Measurements from ENCODE around the gene FBXO36. TPM values are rescaled to one million over a fixed set of nuclear protein-coding genes. Genes with fewer than 3 reads are reported as not detected.

Gene FBXO36
- total RNA-seq, 2 donors from 2014 or later, result 0.75 to 0.83 TPM

GRCh38 chr2:230052299-230052698, 130.0 kb downstream of the FBXO36 start:
- H3K36me3 Mint-ChIP-seq (ENCODE audit: low read depth), result no peaks in the 10 kb centered on the region
- no peaks in the 10 kb centered on the region for H3K27me3 Mint-ChIP-seq

DNA sequence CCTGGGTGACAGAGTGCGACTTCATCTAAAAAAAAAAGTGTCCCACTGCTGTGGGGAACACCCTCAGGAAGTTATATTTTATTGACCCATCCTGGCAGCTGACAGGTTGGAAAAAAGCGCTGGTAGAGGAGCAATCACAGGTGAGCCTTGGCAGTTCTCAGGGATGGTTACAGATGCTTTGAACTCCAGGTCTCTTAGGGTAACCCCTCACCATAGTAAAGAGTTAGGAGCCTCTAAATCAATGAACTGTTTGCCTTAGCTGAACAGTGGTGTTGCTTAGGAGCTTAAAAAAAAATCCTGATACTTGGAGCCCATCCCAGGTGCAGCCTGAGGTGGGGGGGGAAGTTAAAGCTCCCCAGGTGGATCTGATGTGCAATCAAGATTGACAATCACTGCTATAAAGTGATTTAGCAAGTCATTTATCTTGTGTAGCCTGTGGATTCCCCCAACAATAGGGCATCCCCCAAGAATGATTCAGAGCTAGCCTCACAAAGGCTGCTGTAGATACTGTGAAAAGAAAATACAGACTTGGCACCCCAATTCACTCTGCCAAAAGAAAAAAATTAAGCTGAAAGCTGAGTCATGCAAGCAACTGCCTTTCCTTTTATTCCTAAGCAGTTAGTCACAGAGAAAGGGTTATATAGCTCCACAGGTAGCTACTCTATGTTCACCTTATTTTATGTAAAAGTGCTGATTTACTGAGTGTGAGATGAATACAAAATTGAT, 131.6 kb downstream of the FBXO36 start:
- Mint-ChIP-seq H3K27me3 (no peaks in the 10 kb centered on the region), H3K36me3 (ENCODE audit: low read depth) (no peaks in the 10 kb centered on the region), H3K27ac (no peak overlapping the region), H3K4me1 (no peaks in the 10 kb centered on the region), H3K4me3 (no peak overlapping the region)
- ATAC-seq (no peak), DNase-seq (no peak)
- H3K9me3 ChIP-seq (ENCODE audit: control insufficient read depth, low read length, poor library complexity, severe bottlenecking), result no peaks in the 10 kb centered on the region

More at GRCh38 chr2:230052299-230052698, 130.0 kb downstream of the FBXO36 start:
- Mint-ChIP-seq H3K4me3 (no peak overlapping the region), H3K4me1 (no peaks in the 10 kb centered on the region), H3K27ac (no peak overlapping the region)
- ATAC-seq, result no peak
- no peak for DNase-seq
- H3K9me3 ChIP-seq (ENCODE audit: control insufficient read depth, low read length, poor library complexity, severe bottlenecking), result no peaks in the 10 kb centered on the region

DNA sequence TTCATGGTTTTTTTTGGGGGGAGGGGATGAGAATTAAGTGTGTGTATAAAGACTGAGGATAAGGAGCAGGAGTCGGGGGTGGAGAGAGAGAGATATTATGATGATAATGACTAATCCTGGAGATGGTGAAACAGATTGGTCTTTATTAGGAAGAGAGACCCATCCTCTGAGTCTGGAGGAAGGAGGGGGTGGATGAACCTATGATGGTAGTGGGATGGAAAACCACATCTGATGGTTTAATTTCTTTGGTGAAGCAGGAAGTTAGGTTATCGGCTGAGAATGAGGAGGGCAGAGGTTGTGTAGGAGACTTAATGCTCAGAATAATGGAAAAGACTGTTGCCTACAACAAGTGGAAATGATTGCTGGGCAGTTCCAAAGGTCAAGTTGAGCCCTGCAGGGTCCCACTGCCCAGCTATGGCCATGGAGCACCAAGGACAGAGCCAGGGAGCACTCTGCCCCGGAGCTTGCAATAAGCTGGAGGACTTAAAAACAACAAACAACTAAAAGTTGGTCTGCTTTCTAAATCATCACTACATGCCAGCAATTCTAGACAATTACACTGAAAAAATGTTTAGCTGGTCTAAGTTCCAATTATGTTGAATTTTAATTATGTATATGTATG, 138.5 kb downstream of the FBXO36 start:
- H3K9me3 ChIP-seq (ENCODE audit: control insufficient read depth, low read length, poor library complexity, severe bottlenecking), result no peaks in the 10 kb centered on the region
- Mint-ChIP-seq H3K36me3 (ENCODE audit: low read depth) (peaks cover 5% of the 10 kb centered on the region), H3K27me3 (peaks cover 26% of the 10 kb centered on the region), H3K27ac (no peak overlapping the region), H3K4me1 (peaks cover 5% of the 10 kb centered on the region), H3K4me3 (no peak overlapping the region)
- ATAC-seq (no peak), DNase-seq (no peak)

Other genes with a start within 250 kb of the FBXO36 start
- under 1 TPM in 1 of 2 donors, not detected in 1; 0.22 TPM for gene DNER, start 207.9 kb upstream of the FBXO36 start, total RNA-seq
- 100 to 1,000 TPM; 179 to 202 TPM for gene TRIP12, start 494 bp upstream of the FBXO36 start, total RNA-seq
- gene SLC16A14, start 146.4 kb downstream of the FBXO36 start, total RNA-seq, result under 1 TPM in 1 of 2 donors, not detected in 1; 0.23 TPM

All from T-helper 17 cell (primary cell).